ENCODE data around the gene ALAS1.

DNA sequence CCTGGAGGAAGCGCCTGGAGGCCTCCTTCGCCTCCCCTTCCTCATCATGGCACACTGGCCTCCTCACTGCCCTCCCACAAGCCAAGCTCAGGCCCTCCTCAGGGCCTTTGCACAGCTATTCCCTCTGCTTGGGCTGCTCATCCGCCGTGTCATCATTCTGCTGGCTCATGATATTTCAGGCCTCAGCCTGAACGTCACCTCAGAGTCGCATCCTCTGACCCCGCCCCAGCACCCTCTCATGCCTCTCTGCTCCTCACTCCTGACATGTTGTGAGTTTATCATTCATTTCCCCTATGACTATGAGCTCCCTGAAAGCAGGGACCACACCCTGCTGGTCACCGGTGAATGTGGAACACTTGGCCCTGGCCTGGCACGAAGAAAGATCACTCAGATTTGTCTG lies 23.1 kb upstream of the ALAS1 start:
- TF ChIP-seq, protein P1, sequence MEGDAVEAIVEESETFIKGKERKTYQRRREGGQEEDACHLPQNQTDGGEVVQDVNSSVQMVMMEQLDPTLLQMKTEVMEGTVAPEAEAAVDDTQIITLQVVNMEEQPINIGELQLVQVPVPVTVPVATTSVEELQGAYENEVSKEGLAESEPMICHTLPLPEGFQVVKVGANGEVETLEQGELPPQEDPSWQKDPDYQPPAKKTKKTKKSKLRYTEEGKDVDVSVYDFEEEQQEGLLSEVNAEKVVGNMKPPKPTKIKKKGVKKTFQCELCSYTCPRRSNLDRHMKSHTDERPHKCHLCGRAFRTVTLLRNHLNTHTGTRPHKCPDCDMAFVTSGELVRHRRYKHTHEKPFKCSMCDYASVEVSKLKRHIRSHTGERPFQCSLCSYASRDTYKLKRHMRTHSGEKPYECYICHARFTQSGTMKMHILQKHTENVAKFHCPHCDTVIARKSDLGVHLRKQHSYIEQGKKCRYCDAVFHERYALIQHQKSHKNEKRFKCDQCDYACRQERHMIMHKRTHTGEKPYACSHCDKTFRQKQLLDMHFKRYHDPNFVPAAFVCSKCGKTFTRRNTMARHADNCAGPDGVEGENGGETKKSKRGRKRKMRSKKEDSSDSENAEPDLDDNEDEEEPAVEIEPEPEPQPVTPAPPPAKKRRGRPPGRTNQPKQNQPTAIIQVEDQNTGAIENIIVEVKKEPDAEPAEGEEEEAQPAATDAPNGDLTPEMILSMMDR (conservative IDR thresholded peaks at IDR 0.05) = no peak
- TF ChIP-seq EZH2 (IDR thresholded peaks at IDR 0.05; ENCODE audit: low read depth) = no peak

Data from PC-9 (cell line).